H1 (cell line): Measurements from ENCODE around the gene ASIC1. TPM values are rescaled to one million over a fixed set of nuclear protein-coding genes. Genes with fewer than 3 reads are reported as not detected.

ENCODE experiments used
- CTCF ChIA-PET: fragments of 300-600 bp; sonication (Branson Sonifier 250); formaldehyde crosslinking; loops from one replicate; lab custom pipeline; 2021; ENCODE audit not compliant: partially characterized antibody; lab: Charles Lee
- POLR2A ChIA-PET: fragments of 300-600 bp; sonication (Branson Sonifier 250); formaldehyde crosslinking; loops from one replicate; lab custom pipeline; 2021; ENCODE audit warnings: inconsistent platforms; ENCODE audit not compliant: partially characterized antibody; lab: Charles Lee
- DNase-seq, 2 experiments: peaks; one replicate each; pipeline versions ENCODE4 v3.0.0 to v3.0.0-alpha.2; 2010 to 2022; ENCODE audit warnings: low spot score in 2 of 2, low read depth in 1 of 2, mixed read lengths in 1 of 2
- FAIRE-seq: peaks from 2 replicates; lab custom pipeline; 2011; peaks lifted over from hg19 to GRCh38; lab: Jason Lieb, UNC
- H2AFZ ChIP-seq: 2 replicates; pipeline ENCODE4 v1.8.1; 2012; ENCODE audit warnings: low read length, inconsistent platforms
- H2AK5ac ChIP-seq: 2 replicates; pipeline ENCODE4 v1.6.1; 2013; ENCODE audit warnings: low read depth, low read length
- H2BK120ac ChIP-seq: replicated peaks from 2 replicates; pipeline ENCODE3; 2013; ENCODE audit warnings: low read depth, low read length, inconsistent platforms
- H2BK12ac ChIP-seq: 2 replicates; pipeline ENCODE4 v1.6.1; 2013; ENCODE audit warnings: low read depth, low read length
- H2BK15ac ChIP-seq: 2 replicates; pipeline ENCODE4 v1.6.1; 2013; ENCODE audit warnings: low read length
- H2BK20ac ChIP-seq: 2 replicates; pipeline ENCODE4 v1.6.1; 2013; ENCODE audit warnings: low read length
- H2BK5ac ChIP-seq: 2 replicates; pipeline ENCODE4 v1.6.1; 2013; ENCODE audit warnings: low read depth, low read length
- H3K14ac ChIP-seq: 2 replicates; pipeline ENCODE4 v1.6.1; 2013; ENCODE audit warnings: inconsistent platforms; ENCODE audit not compliant: insufficient read length
- H3K18ac ChIP-seq: 2 replicates; pipeline ENCODE4 v1.6.1; 2013; ENCODE audit warnings: low read length; ENCODE audit errors: extremely low read depth
- H3K23ac ChIP-seq: 2 replicates; pipeline ENCODE4 v1.6.1; 2013; ENCODE audit warnings: inconsistent platforms; ENCODE audit not compliant: insufficient read length
- H3K23me2 ChIP-seq: 2 replicates; pipeline ENCODE4 v1.6.1; 2013; ENCODE audit warnings: low read depth, low read length
- H3K27ac ChIP-seq: 2 replicates; pipeline ENCODE4 v1.6.1; 2011; ENCODE audit warnings: low read depth, low read length, inconsistent platforms
- H3K27me3 ChIP-seq, 4 experiments: replicated peaks in 1 of 4; 1 replicate in 1 of 4; 2 replicates in 3 of 4; pipeline versions ENCODE4 v1.6.1 to v1.8.1; 2011 to 2013; ENCODE audit warnings: low read length in 3 of 4, mild to moderate bottlenecking in 3 of 4, inconsistent platforms in 2 of 4, mixed read lengths in 2 of 4, moderate library complexity in 1 of 4; ENCODE audit not compliant: control insufficient read depth in 3 of 4, insufficient read depth in 3 of 4; ENCODE audit errors: extremely low read depth in 1 of 4
- H3K36me3 ChIP-seq, 4 experiments: 2 replicates each; pipeline versions ENCODE4 v1.6.1 to v1.8.1; 2011 to 2013; ENCODE audit warnings: mild to moderate bottlenecking in 4 of 4, low read length in 3 of 4, moderate library complexity in 2 of 4, control low read depth in 1 of 4, inconsistent platforms in 1 of 4; ENCODE audit not compliant: insufficient read depth in 4 of 4, control insufficient read depth in 2 of 4
- H3K4ac ChIP-seq: replicated peaks from 2 replicates; pipeline ENCODE3; 2013; ENCODE audit warnings: low read length, low read depth, mixed read lengths, inconsistent platforms; ENCODE audit not compliant: insufficient read length
- H3K4me1 ChIP-seq, 4 experiments: replicated peaks in 1 of 4; 1 replicate in 1 of 4; 2 replicates in 3 of 4; pipeline versions ENCODE4 v1.6.1 to v1.8.1; 2011 to 2013; ENCODE audit warnings: low read length in 3 of 4, inconsistent platforms in 2 of 4, mixed read lengths in 1 of 4; ENCODE audit not compliant: insufficient read depth in 4 of 4, control insufficient read depth in 3 of 4
- H3K4me2 ChIP-seq, 2 experiments: 2 replicates each; pipeline versions ENCODE4 v1.6.1 to v1.8.1; 2011 to 2013; ENCODE audit warnings: low read depth in 2 of 2, low read length in 2 of 2, control low read depth in 1 of 2, inconsistent platforms in 1 of 2, mild to moderate bottlenecking in 1 of 2; ENCODE audit not compliant: insufficient read depth in 1 of 2
- H3K4me3 ChIP-seq, 4 experiments: fragments of 200-600, 300-600 bp in 1 of 4; sonication (generic), shearing (Covaris generic), sonication (Bioruptor Twin) in 1 of 4; 2 replicates each; pipeline versions ENCODE4 v1.5.1 to v1.8.1; 2011 to 2016; ENCODE audit warnings: low read length in 4 of 4, low read depth in 3 of 4, control low read depth in 2 of 4, inconsistent platforms in 2 of 4, mild to moderate bottlenecking in 2 of 4, mixed read lengths in 1 of 4, moderate library complexity in 1 of 4; ENCODE audit not compliant: insufficient read depth in 2 of 4; ENCODE audit errors: extremely low read depth in 1 of 4
- H3K56ac ChIP-seq: replicated peaks from 2 replicates; pipeline ENCODE3; 2013; ENCODE audit warnings: low read depth, mild to moderate bottlenecking, mixed read lengths, low read length, inconsistent platforms; ENCODE audit not compliant: insufficient read length
- H3K79me1 ChIP-seq: 2 replicates; pipeline ENCODE4 v1.6.1; 2013; ENCODE audit warnings: low read depth, low read length, control low read depth
- H3K79me2 ChIP-seq, 2 experiments: 2 replicates each; pipeline versions ENCODE4 v1.6.1 to v1.8.1; 2012 to 2013; ENCODE audit warnings: low read length in 2 of 2, mild to moderate bottlenecking in 2 of 2, inconsistent platforms in 1 of 2; ENCODE audit not compliant: insufficient read depth in 2 of 2, control insufficient read depth in 1 of 2
- H3K9ac ChIP-seq, 4 experiments: replicated peaks in 1 of 4; 1 replicate in 1 of 4; 2 replicates in 3 of 4; pipeline versions ENCODE4 v1.6.1 to v1.8.1; 2011 to 2013; ENCODE audit warnings: low read depth in 3 of 4, low read length in 3 of 4, control low read depth in 2 of 4, mild to moderate bottlenecking in 2 of 4, moderate library complexity in 2 of 4, inconsistent platforms in 1 of 4; ENCODE audit errors: extremely low read depth in 1 of 4
- H3K9me3 ChIP-seq, 2 experiments: 2 replicates each; pipeline versions ENCODE4 v1.6.1 to v1.8.1; 2012 to 2013; ENCODE audit warnings: mild to moderate bottlenecking in 2 of 2, moderate library complexity in 2 of 2, control low read depth in 1 of 2, inconsistent platforms in 1 of 2, low read depth in 1 of 2, low read length in 1 of 2, mixed read lengths in 1 of 2; ENCODE audit not compliant: insufficient read depth in 2 of 2
- H4K20me1 ChIP-seq, 2 experiments: replicated peaks in 1 of 2; 2 replicates each; pipeline versions ENCODE3 to v1.8.1; 2011 to 2013; ENCODE audit warnings: inconsistent platforms in 2 of 2, low read length in 2 of 2, mild to moderate bottlenecking in 1 of 2; ENCODE audit not compliant: insufficient read depth in 2 of 2, control insufficient read depth in 1 of 2
- H4K5ac ChIP-seq: 2 replicates; pipeline ENCODE4 v1.6.1; 2013; ENCODE audit warnings: low read length, low read depth, mixed read lengths, inconsistent platforms; ENCODE audit not compliant: insufficient read length
- H4K8ac ChIP-seq: 2 replicates; pipeline ENCODE4 v1.8.0; 2013; ENCODE audit warnings: mild to moderate bottlenecking, moderate library complexity, low read length, inconsistent platforms; ENCODE audit not compliant: insufficient read depth; ENCODE audit errors: extremely low read depth
- H4K91ac ChIP-seq: replicated peaks from 2 replicates; pipeline ENCODE3; 2013; ENCODE audit warnings: low read length, mixed read lengths, inconsistent platforms; ENCODE audit not compliant: insufficient read length
- CBX8 ChIP-seq: fragments of 300-800, 300-1000 bp; sonication (generic); IDR thresholded peaks from 2 replicates; pipeline ENCODE4 v1.7.1; 2016; ENCODE audit warnings: low read depth, low read length, borderline replicate concordance
- CHD1 ChIP-seq: IDR thresholded peaks from 2 replicates; pipeline ENCODE4 v1.6.1; 2012; ENCODE audit warnings: low read depth, low read length, improper control_type of control experiment
- EZH2 ChIP-seq: fragments of 200-600 bp; sonication (generic); IDR thresholded peaks from 2 replicates; pipeline ENCODE4 v1.7.1; 2012; ENCODE audit warnings: low read depth, mild to moderate bottlenecking, moderate library complexity, low read length, inconsistent platforms; ENCODE audit not compliant: severe bottlenecking
- HDAC2 ChIP-seq, 2 experiments: fragments of 300-600 bp in 1 of 2; sonication (generic) in 1 of 2; IDR thresholded peaks; 2 replicates each; pipeline ENCODE4 v1.6.1; 2011 to 2012; ENCODE audit warnings: low read depth in 2 of 2, low read length in 2 of 2, mild to moderate bottlenecking in 2 of 2, moderate library complexity in 2 of 2, borderline replicate concordance in 1 of 2, inconsistent platforms in 1 of 2
- HDAC6 ChIP-seq: IDR thresholded peaks from one replicate; pipeline ENCODE4 v1.7.1; 2012; ENCODE audit warnings: low read depth, mild to moderate bottlenecking, inconsistent platforms, low read length, moderate library complexity
- JUN ChIP-seq: IDR thresholded peaks from 2 replicates; pipeline ENCODE4 v1.6.1; 2011; ENCODE audit warnings: low read depth, mild to moderate bottlenecking, improper control_type of control experiment, low read length
- NRF1 ChIP-seq: IDR thresholded peaks from 2 replicates; pipeline ENCODE4 v1.6.1; 2011; ENCODE audit warnings: mild to moderate bottlenecking, low read depth, low read length, improper control_type of control experiment
- POLR2A ChIP-seq, 2 experiments: IDR thresholded peaks; 1 replicate in 1 of 2; 2 replicates in 1 of 2; pipeline ENCODE4 v1.6.1; 2011; ENCODE audit warnings: low read depth in 2 of 2, low read length in 2 of 2, mild to moderate bottlenecking in 2 of 2; ENCODE audit errors: control extremely low read depth in 1 of 2
- POU5F1 ChIP-seq: IDR thresholded peaks from 2 replicates; pipeline ENCODE4 v1.6.1; 2011; ENCODE audit warnings: low read depth, mild to moderate bottlenecking, low read length, moderate library complexity
- RXRA ChIP-seq: IDR thresholded peaks from 2 replicates; pipeline ENCODE4 v1.6.1; 2011; ENCODE audit warnings: low read depth, mild to moderate bottlenecking, low read length, moderate library complexity; ENCODE audit not compliant: insufficient read depth
- SIN3A ChIP-seq, 2 experiments: IDR thresholded peaks in 1 of 2; conservative IDR thresholded peaks in 1 of 2; 2 replicates each; pipeline ENCODE4 v1.6.1; 2011 to 2012; ENCODE audit warnings: low read length in 2 of 2, improper control_type of control experiment in 1 of 2, low read depth in 1 of 2, mild to moderate bottlenecking in 1 of 2
- SIRT6 ChIP-seq: IDR thresholded peaks from one replicate; pipeline ENCODE4 v1.7.1; 2012; ENCODE audit warnings: low read length, inconsistent platforms
- YY1 ChIP-seq: IDR thresholded peaks from 2 replicates; pipeline ENCODE4 v1.6.1; 2011; ENCODE audit warnings: low read depth, mild to moderate bottlenecking, low read length
- ZNF274 ChIP-seq: IDR thresholded peaks from 2 replicates; pipeline ENCODE4 v1.7.0; 2012; ENCODE audit warnings: low read length, borderline replicate concordance; ENCODE audit errors: extremely low read depth
- WGBS, 2 experiments: shearing (Covaris generic) in 1 of 2; methylation state at CpG; one replicate each; pipeline versions ENCODE4 v1.1.6 to v1.1.7; 2013 to 2015; ENCODE audit warnings: low lambda C conversion rate in 2 of 2, mixed read lengths in 2 of 2, inconsistent platforms in 1 of 2, low coverage in 1 of 2, missing lambda C conversion rate in 1 of 2; ENCODE audit not compliant: insufficient replicate concordance in 2 of 2, insufficient coverage in 1 of 2, insufficient read length in 1 of 2; ENCODE audit errors: extremely low coverage in 1 of 2, missing lambda C conversion rate in 1 of 2; 5-methylcytosine and 5-hydroxymethylcytosine counted together
- polyA plus RNA-seq, 7 experiments: library from polyadenylated mRNA; depleted of rRNA in 3 of 7; stranded (reverse) in 5 of 7; unstranded in 2 of 7; fragments of >200 nt in 5 of 7; fragments of 200-250 nt in 2 of 7; gene quantifications; 1 replicate in 5 of 7; 2 replicates in 1 of 7; 4 replicates in 1 of 7; pipeline versions ENCODE4 v1.2.1 to v1.2.3, GENCODE V29; 2011 to 2013; ENCODE audit warnings: missing spikeins in 2 of 7, mixed read lengths in 2 of 7
- total RNA-seq: library from RNA; stranded (reverse); fragmentation: NEBNext Ultra II Directional; extraction: Animal tissue kit (Norgen Biotek cat#: 25700); gene quantifications from 2 replicates; pipeline ENCODE4 v1.2.1, GENCODE V29; 2021

The ASIC1 gene
- total and polyA plus RNA-seq, 2 of the 8 experiments (the other 6 are each of a cell fraction or from before 2014, with no cell fraction given), result 2.4 to 4.4 TPM

DNA sequence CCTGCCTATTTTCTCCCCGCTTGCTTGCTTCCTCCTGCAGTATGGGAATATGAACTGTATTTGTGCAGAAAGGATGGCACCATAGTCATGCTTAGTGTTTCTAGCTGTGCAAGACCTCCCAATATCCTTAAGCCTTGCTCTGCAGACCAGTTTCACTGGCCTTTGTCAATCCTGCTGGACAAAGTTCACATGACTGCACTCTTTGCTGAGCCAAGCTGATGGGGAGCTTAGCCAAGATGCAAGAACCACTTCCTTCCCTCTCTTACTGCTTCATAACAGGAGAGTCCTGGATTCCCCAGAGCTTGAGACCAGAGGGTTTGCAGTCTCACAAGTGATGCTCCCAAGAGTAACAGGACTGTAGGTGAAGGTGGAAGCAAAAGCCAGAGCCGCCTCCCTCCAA is 3.8 kb downstream of the ASIC1 start:
- Histone ChIP-seq H2BK120ac (no peak overlapping the region), H3K36me3 (no peaks in the 10 kb centered on the region), H4K20me1 (peaks cover 2 to 4% of the 10 kb centered on the region in 2 experiments), H3K23ac (no peak overlapping the region), H4K8ac (no peak overlapping the region), H3K23me2 (peaks cover 8% of the 10 kb centered on the region), H3K4me3 (no peak overlapping the region), H3K79me1 (no peaks in the 10 kb centered on the region), H3K27ac (no peak overlapping the region), H4K91ac (no peak overlapping the region), H2AK5ac (no peak overlapping the region), H2AFZ (no peak overlapping the region), H3K18ac (no peak overlapping the region), H2BK12ac (no peak overlapping the region), H2BK20ac (no peak overlapping the region), H3K4ac (no peak overlapping the region), H2BK5ac (no peak overlapping the region), H3K4me2 (no peak overlapping the region), H3K79me2 (no peaks in the 10 kb centered on the region), H3K9ac (no peak overlapping the region), H4K5ac (no peak overlapping the region), H3K4me1 (peaks cover 2 to 9% (median 8%) of the 10 kb centered on the region in 4 experiments), H3K9me3 (no peaks in the 10 kb centered on the region), H3K56ac (no peak overlapping the region), H2BK15ac (no peak overlapping the region), H3K14ac (no peak overlapping the region), H3K27me3 (peaks cover 19 to 53% (median 36%) of the 10 kb centered on the region in 4 experiments)
- 94% methylated on average over 2 of the region's 2 CpGs; no CpG with 5 or more reads in 1 of the 2 experiments for WGBS, 2 experiments
- FAIRE-seq (no peak), DNase-seq (no peak)
- CTCF ChIA-PET, result interaction anchor here (1.1 to 22.8 kb wide), 4 partner anchors 10 to 194 kb away, joined by 3 to 420 read pairs (median 206); partner anchors contain the start of gene AQP6
- POLR2A ChIA-PET, result no interaction called here
- TF ChIP-seq SIN3A (conservative IDR thresholded peaks at IDR 0.05 in 1 of 2, IDR thresholded peaks at IDR 0.05 in 1 of 2; ENCODE audit: low read depth in 1 of 2, low read length in 2 of 2) (no peak), ZNF274 (no peak), EZH2 (no peak), POU5F1 (no peak), RXRA (no peak), JUN (no peak), HDAC6 (no peak), SIRT6 (no peak), CBX8 (no peak), YY1 (no peak), NRF1 (no peak), POLR2A (IDR thresholded peaks at IDR 0.05; ENCODE audit: control extremely low read depth in 1 of 2, low read depth in 2 of 2, low read length in 2 of 2) (no peak), CHD1 (no peak), HDAC2 (IDR thresholded peaks at IDR 0.05; ENCODE audit: borderline replicate concordance in 1 of 2, low read depth in 2 of 2, low read length in 2 of 2) (no peak)
